HepG2 (cell line): ENCODE measurements around the gene CTU2. TPM values are rescaled to one million over a fixed set of nuclear protein-coding genes. Genes with fewer than 3 reads are reported as not detected.

Source experiments
- ARID5B ChIP-seq: IDR thresholded peaks from 2 replicates; pipeline ENCODE4 v1.4.0; 2020; ENCODE audit warnings: mild to moderate bottlenecking, missing genetic modification reagents
- CHD4 ChIP-seq: fragments of 200-600 bp; sonication (generic); IDR thresholded peaks from 2 replicates; pipeline ENCODE4 v1.7.0; 2017; ENCODE audit warnings: mild to moderate bottlenecking, low read length, borderline replicate concordance
- EHMT2 ChIP-seq: fragments of 200-600 bp; sonication (generic); IDR thresholded peaks from 2 replicates; pipeline ENCODE4 v1.7.0; 2017; ENCODE audit warnings: antibody characterized with exemption, low read depth, low read length, borderline replicate concordance
- ELF4 ChIP-seq: sonication (generic); formaldehyde crosslinking; IDR thresholded peaks from 2 replicates; pipeline ENCODE4 v1.5.0; 2020; ENCODE audit warnings: missing genetic modification reagents, mild to moderate bottlenecking, moderate library complexity, borderline replicate concordance
- GATAD1 ChIP-seq: IDR thresholded peaks from 2 replicates; pipeline ENCODE4 v1.6.1; 2016; ENCODE audit warnings: missing genetic modification reagents, missing compliant biosample characterization
- JUNB ChIP-seq: sonication (generic); formaldehyde crosslinking; IDR thresholded peaks from 2 replicates; pipeline ENCODE4 v1.8.0; 2022; ENCODE audit warnings: missing genetic modification reagents, mild to moderate bottlenecking, borderline replicate concordance
- KDM5B ChIP-seq: sonication (generic); formaldehyde crosslinking; IDR thresholded peaks from 2 replicates; pipeline ENCODE4 v1.4.0; 2020; ENCODE audit warnings: missing genetic modification reagents, mild to moderate bottlenecking, borderline replicate concordance
- MED13 ChIP-seq: sonication (generic); formaldehyde crosslinking; IDR thresholded peaks from 2 replicates; pipeline ENCODE4 v1.5.0; 2020; ENCODE audit warnings: missing genetic modification reagents
- SALL2 ChIP-seq: sonication (generic); formaldehyde crosslinking; IDR thresholded peaks from 2 replicates; pipeline ENCODE4 v1.8.1; 2023; ENCODE audit warnings: mild to moderate bottlenecking, missing genetic modification reagents, inconsistent platforms
- SSRP1 ChIP-seq: IDR thresholded peaks from 2 replicates; pipeline ENCODE4 v1.6.1; 2016; ENCODE audit warnings: control low read depth
- YEATS2 ChIP-seq: sonication (generic); formaldehyde crosslinking; IDR thresholded peaks from 2 replicates; pipeline ENCODE4 v1.4.0; 2020; ENCODE audit warnings: missing genetic modification reagents, borderline replicate concordance
- ZC3H4 ChIP-seq: sonication (generic); formaldehyde crosslinking; IDR thresholded peaks from 2 replicates; pipeline ENCODE4 v1.4.0; 2020; ENCODE audit warnings: missing genetic modification reagents, borderline replicate concordance
- ZMYM3 ChIP-seq: sonication (generic); formaldehyde crosslinking; IDR thresholded peaks from 2 replicates; pipeline ENCODE4 v1.5.1; 2020; ENCODE audit warnings: mild to moderate bottlenecking, missing genetic modification reagents
- ZNF275 ChIP-seq: sonication (generic); formaldehyde crosslinking; IDR thresholded peaks from 2 replicates; pipeline ENCODE4 v1.8.0; 2022; ENCODE audit warnings: missing genetic modification reagents, mild to moderate bottlenecking, inconsistent platforms, borderline replicate concordance
- ZNF441 ChIP-seq: sonication (generic); formaldehyde crosslinking; IDR thresholded peaks from 2 replicates; pipeline ENCODE4 v1.7.0; 2021; ENCODE audit warnings: missing genetic modification reagents, borderline replicate concordance
- ZNF550 ChIP-seq: sonication (generic); formaldehyde crosslinking; IDR thresholded peaks from 2 replicates; pipeline ENCODE4 v1.4.0; 2020; ENCODE audit warnings: mild to moderate bottlenecking, missing genetic modification reagents, borderline replicate concordance
- ZNF562 ChIP-seq: sonication (generic); formaldehyde crosslinking; IDR thresholded peaks from 2 replicates; pipeline ENCODE4 v1.8.0; 2022; ENCODE audit warnings: missing genetic modification reagents, borderline replicate concordance
- ZNF672 ChIP-seq: sonication (generic); formaldehyde crosslinking; IDR thresholded peaks from 2 replicates; pipeline ENCODE4 v1.8.1; 2022; ENCODE audit warnings: missing genetic modification reagents
- ZNF83 ChIP-seq: sonication (generic); formaldehyde crosslinking; IDR thresholded peaks from 2 replicates; pipeline ENCODE4 v1.4.0; 2020; ENCODE audit warnings: missing genetic modification reagents, mild to moderate bottlenecking, borderline replicate concordance
- ZSCAN31 ChIP-seq: sonication (generic); formaldehyde crosslinking; IDR thresholded peaks from 2 replicates; pipeline ENCODE4 v1.5.0; 2020; ENCODE audit warnings: low read depth, mild to moderate bottlenecking, missing genetic modification reagents
- polyA plus RNA-seq, 8 experiments: library from polyadenylated mRNA; depleted of rRNA in 3 of 8; stranded (reverse) in 7 of 8; unstranded in 1 of 8; fragments of >200 nt; fragmentation: Illumina TruSeq in 4 of 8; extraction: Trizol in 4 of 8; gene quantifications; 2 replicates each; pipeline versions ENCODE4 v1.2.1 to v1.2.3, GENCODE V29; 2011 to 2016; ENCODE audit warnings: low read depth in 4 of 8, missing spikeins in 1 of 8, mixed read lengths in 1 of 8; ENCODE audit not compliant: insufficient read depth in 1 of 8
- total RNA-seq, 5 experiments: library from RNA; depleted of rRNA; stranded (reverse); fragments of >200 nt; fragmentation: Illumina TruSeq; extraction: Trizol; gene quantifications; 2 replicates each; pipeline ENCODE4 v1.2.3, GENCODE V29; 2016; ENCODE audit warnings: low read depth in 1 of 5
- TF ChIP-seq, protein P1 (sequence below): sonication (generic); formaldehyde crosslinking; IDR thresholded peaks from 2 replicates; pipeline ENCODE4 v1.4.0; 2020; ENCODE audit warnings: missing genetic modification reagents, borderline replicate concordance

Gene CTU2
- total and polyA plus RNA-seq, 2 of the 13 experiments (the other 11 are each of a cell fraction or from before 2014, with no cell fraction given), result 13.3 to 21.9 TPM

- TF ChIP-seq, protein P1, sequence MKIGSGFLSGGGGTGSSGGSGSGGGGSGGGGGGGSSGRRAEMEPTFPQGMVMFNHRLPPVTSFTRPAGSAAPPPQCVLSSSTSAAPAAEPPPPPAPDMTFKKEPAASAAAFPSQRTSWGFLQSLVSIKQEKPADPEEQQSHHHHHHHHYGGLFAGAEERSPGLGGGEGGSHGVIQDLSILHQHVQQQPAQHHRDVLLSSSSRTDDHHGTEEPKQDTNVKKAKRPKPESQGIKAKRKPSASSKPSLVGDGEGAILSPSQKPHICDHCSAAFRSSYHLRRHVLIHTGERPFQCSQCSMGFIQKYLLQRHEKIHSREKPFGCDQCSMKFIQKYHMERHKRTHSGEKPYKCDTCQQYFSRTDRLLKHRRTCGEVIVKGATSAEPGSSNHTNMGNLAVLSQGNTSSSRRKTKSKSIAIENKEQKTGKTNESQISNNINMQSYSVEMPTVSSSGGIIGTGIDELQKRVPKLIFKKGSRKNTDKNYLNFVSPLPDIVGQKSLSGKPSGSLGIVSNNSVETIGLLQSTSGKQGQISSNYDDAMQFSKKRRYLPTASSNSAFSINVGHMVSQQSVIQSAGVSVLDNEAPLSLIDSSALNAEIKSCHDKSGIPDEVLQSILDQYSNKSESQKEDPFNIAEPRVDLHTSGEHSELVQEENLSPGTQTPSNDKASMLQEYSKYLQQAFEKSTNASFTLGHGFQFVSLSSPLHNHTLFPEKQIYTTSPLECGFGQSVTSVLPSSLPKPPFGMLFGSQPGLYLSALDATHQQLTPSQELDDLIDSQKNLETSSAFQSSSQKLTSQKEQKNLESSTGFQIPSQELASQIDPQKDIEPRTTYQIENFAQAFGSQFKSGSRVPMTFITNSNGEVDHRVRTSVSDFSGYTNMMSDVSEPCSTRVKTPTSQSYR, result no peak
- TF ChIP-seq ARID5B (CRISPR knock-in tag) (no peak), SALL2 (CRISPR knock-in tag) (no peak), YEATS2 (no peak), ZSCAN31 (CRISPR knock-in tag) (0 out of 2 replicates have a peak, but pooled peaks have one; percentile 29), ZNF275 (CRISPR knock-in tag) (no peak), ZNF672 (CRISPR knock-in tag) (no peak), SSRP1 (CRISPR knock-in tag) (no peak), EHMT2 (no peak), ZNF550 (CRISPR knock-in tag) (no peak), ZC3H4 (CRISPR knock-in tag) (no peak), ZNF441 (no peak; the same call in 1 of the 2 replicates), KDM5B (CRISPR knock-in tag) (0 out of 2 replicates have a peak, but pooled peaks have one; percentile 24), GATAD1 (CRISPR knock-in tag) (no peak), CHD4 (no peak), ZMYM3 (CRISPR knock-in tag) (no peak), ZNF83 (CRISPR knock-in tag) (no peak), MED13 (CRISPR knock-in tag) (peak; percentile 43; the same call in 1 of the 2 replicates), ELF4 (CRISPR knock-in tag) (no peak), JUNB (no peak), ZNF562 (CRISPR knock-in tag) (no peak)
Measured at GRCh38 chr16:88705076-88705684, 1.1 kb upstream of the CTU2 start (continued).
